ENCODE measurements around the gene SEC16A. TPM values are rescaled to one million over a fixed set of nuclear protein-coding genes. Genes with fewer than 3 reads are reported as not detected.

The SEC16A gene
- total RNA-seq, 1 donor from 2014 or later: 85.0 TPM

- H3K9me3 Mint-ChIP-seq (ENCODE audit: unreplicated experiment): no peaks in the 10 kb centered on the region
Observed at GRCh38 chr9:136459425-136459824, 23.4 kb downstream of the SEC16A start.

GRCh38 chr9:136457326-136457725 lies 25.5 kb downstream of the SEC16A start:
- DNase-seq (ENCODE audit: extremely low spot score, unreplicated experiment): no peak
- no peaks in the 10 kb centered on the region for H3K27me3 Mint-ChIP-seq (ENCODE audit: unreplicated experiment)
- H3K4me1 Mint-ChIP-seq (ENCODE audit: unreplicated experiment): no peaks in the 10 kb centered on the region
- no peak for TF ChIP-seq CTCF (IDR thresholded peaks at IDR 0.05)
- peaks cover 55% of the 10 kb centered on the region for H3K36me3 Mint-ChIP-seq (ENCODE audit: unreplicated experiment)
- no peak overlapping the region for H3K27ac Mint-ChIP-seq (ENCODE audit: unreplicated experiment)
- H3K9me3 Mint-ChIP-seq (ENCODE audit: unreplicated experiment): no peaks in the 10 kb centered on the region
- no peak overlapping the region for H3K4me3 Mint-ChIP-seq (ENCODE audit: unreplicated experiment)

More at GRCh38 chr9:136459425-136459824, 23.4 kb downstream of the SEC16A start:
- H3K27me3 Mint-ChIP-seq (ENCODE audit: unreplicated experiment): no peaks in the 10 kb centered on the region
- H3K4me3 Mint-ChIP-seq (ENCODE audit: unreplicated experiment): no peak overlapping the region
- no peak for DNase-seq (ENCODE audit: extremely low spot score, unreplicated experiment)
- H3K4me1 Mint-ChIP-seq (ENCODE audit: unreplicated experiment): no peaks in the 10 kb centered on the region
- H3K27ac Mint-ChIP-seq (ENCODE audit: unreplicated experiment): no peak overlapping the region
- TF ChIP-seq CTCF (IDR thresholded peaks at IDR 0.05): no peak
- H3K36me3 Mint-ChIP-seq (ENCODE audit: unreplicated experiment): peaks cover 53% of the 10 kb centered on the region

GRCh38 chr9:136456258-136456657 lies 26.6 kb downstream of the SEC16A start:
- peaks cover 56% of the 10 kb centered on the region for H3K36me3 Mint-ChIP-seq (ENCODE audit: unreplicated experiment)
- H3K27me3 Mint-ChIP-seq (ENCODE audit: unreplicated experiment): no peaks in the 10 kb centered on the region
- H3K4me1 Mint-ChIP-seq (ENCODE audit: unreplicated experiment): no peaks in the 10 kb centered on the region
- H3K4me3 Mint-ChIP-seq (ENCODE audit: unreplicated experiment): no peak overlapping the region
- no peaks in the 10 kb centered on the region for H3K9me3 Mint-ChIP-seq (ENCODE audit: unreplicated experiment)
- DNase-seq (ENCODE audit: extremely low spot score, unreplicated experiment): no peak
- TF ChIP-seq CTCF (IDR thresholded peaks at IDR 0.05): no peak
- H3K27ac Mint-ChIP-seq (ENCODE audit: unreplicated experiment): no peak overlapping the region

- Mint-ChIP-seq H3K27me3 (ENCODE audit: unreplicated experiment) (no peaks in the 10 kb centered on the region), H3K4me3 (ENCODE audit: unreplicated experiment) (no peak overlapping the region), H3K27ac (ENCODE audit: unreplicated experiment) (no peak overlapping the region), H3K4me1 (ENCODE audit: unreplicated experiment) (no peaks in the 10 kb centered on the region), H3K9me3 (ENCODE audit: unreplicated experiment) (no peaks in the 10 kb centered on the region), H3K36me3 (ENCODE audit: unreplicated experiment) (peaks cover 57% of the 10 kb centered on the region)
- DNase-seq (ENCODE audit: extremely low spot score, unreplicated experiment): no peak
- TF ChIP-seq CTCF (IDR thresholded peaks at IDR 0.05): no peak
Observed at GRCh38 chr9:136455043-136456002, 27.5 kb downstream of the SEC16A start.

GRCh38 chr9:136454026-136454796 lies 28.6 kb downstream of the SEC16A start:
- TF ChIP-seq CTCF (IDR thresholded peaks at IDR 0.05): no peak
- Mint-ChIP-seq H3K4me1 (ENCODE audit: unreplicated experiment) (no peaks in the 10 kb centered on the region), H3K27me3 (ENCODE audit: unreplicated experiment) (no peaks in the 10 kb centered on the region), H3K9me3 (ENCODE audit: unreplicated experiment) (no peaks in the 10 kb centered on the region), H3K36me3 (ENCODE audit: unreplicated experiment) (peaks cover 56% of the 10 kb centered on the region), H3K27ac (ENCODE audit: unreplicated experiment) (no peak overlapping the region), H3K4me3 (ENCODE audit: unreplicated experiment) (no peak overlapping the region)
- DNase-seq (ENCODE audit: extremely low spot score, unreplicated experiment): no peak
